Glomerular visceral epithelial cell (primary cell): ENCODE results near the gene WNK2.

ENCODE experiments used
- DNase-seq: peaks from one replicate; pipeline ENCODE4 v3.0.0-alpha.2; 2016; ENCODE audit errors: extremely low spot score

Gene WNK2

DNA sequence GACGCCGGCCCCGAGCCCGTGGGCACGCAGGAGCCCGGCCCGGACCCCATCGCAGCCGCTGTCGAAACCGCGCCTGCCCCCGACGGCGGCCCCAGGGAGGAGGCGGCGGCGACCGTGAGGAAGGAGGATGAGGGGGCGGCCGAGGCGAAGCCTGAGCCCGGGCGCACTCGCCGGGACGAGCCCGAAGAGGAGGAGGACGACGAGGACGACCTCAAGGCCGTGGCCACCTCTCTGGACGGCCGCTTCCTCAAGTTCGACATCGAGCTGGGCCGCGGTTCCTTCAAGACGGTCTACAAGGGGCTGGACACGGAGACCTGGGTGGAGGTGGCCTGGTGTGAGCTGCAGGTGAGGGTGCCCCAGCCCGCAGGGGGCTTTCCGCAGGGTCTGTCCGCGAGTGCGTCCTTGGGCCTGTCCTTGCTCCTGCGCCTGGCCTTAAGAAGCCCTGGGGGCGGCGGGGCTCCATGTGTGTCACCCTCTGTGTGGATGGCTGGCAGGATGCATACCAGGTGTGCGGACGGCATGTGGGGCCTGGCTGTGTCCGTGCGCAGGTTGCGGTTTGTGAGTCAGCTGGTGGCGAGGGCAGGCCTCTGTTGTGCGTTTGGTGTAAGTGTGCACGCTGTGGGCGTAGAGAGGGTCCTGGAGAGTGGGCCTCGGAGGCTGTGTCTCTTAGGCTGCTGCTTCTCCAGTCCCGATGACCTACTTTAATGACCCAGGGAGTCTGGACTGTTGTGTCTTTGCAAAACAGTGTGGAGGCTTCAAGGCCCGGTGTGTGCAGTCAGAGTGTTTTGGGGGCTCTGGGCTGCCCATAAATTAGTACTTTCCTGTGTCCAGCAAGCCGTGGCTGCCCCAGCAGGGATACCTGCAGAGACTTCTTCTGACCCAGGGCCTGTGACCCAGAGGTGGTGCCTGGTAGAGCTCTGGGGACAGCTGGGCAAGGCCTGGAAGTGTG, 1.6 kb downstream of the WNK2 start:
- no peak for DNase-seq

DNA sequence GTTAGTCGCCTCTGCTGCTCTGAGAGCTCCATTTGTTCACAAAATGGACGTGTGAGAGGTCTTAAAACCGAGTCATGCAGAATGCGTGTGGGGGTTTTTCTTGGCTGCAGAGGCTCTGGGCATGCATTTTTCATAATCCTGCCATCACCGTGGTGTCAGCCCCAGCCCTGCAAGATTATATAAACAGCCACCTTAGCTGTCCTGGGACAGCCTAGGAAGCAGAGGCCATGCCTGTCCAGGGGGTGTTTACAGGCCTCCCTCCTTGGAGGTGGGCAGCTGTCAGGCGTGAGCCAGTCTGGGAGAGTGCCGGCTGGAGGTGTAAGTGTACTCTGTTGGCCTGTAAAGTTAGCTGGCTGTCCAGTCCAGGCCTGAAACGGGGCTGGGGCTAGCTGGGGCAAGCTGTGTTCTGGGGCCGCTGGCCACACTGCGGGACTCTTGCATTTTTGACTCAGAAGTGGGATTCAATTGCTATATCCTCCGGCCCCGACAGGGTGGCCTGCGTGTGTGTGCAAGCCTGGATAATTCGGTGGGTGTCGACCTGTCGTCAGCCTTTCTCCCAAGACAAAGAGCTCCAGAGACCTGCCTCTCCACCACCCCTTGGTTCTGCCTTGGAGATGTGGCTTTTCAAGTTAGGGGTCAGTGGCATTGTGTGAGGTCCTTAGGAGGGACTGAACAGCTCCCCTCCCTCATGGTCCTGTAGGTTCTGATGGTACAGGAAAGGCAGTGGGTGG, 2.4 kb downstream of the WNK2 start:
- no peak for DNase-seq

DNA sequence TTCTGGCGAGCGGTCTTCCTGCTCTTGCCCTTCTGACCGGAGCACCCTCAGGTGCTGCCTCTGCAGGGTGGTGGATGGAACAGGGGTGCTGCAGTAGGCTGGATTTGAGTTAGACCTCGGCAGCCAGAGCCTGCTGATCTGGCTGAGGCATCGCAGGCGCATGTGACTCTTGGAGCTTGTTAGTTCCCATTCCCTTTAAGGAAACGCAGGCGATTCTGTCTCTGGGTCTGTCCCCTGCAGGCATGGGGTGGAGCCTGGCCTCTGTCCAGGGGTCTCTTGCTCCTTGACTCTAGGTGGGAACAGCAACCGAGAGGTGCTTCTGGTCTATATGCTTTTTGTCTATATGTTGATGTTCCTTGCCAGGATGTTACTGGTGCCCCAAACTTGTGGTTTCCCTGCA, 3.1 kb downstream of the WNK2 start:
- no peak for DNase-seq

DNA sequence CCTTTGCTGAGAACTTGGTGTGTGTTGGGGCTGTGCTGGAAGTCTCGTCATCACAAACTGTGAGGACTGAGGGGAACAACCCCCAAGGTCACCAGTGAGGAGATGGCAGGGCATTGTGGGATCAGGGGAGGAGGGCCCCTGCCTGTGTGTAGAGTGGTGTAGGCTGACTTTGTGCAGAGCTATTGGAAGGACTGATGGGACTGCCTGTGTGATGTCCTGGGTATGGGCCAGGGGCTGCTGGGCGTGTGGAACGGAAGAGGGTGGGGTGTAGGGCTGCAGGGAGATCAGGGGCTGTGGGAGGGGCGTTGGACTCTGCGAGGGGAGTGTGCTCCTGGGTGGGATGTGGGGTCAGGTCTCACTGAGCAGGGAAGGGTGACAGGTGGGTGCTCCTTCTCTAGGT, 3.6 kb downstream of the WNK2 start:
- no peak for DNase-seq

DNA sequence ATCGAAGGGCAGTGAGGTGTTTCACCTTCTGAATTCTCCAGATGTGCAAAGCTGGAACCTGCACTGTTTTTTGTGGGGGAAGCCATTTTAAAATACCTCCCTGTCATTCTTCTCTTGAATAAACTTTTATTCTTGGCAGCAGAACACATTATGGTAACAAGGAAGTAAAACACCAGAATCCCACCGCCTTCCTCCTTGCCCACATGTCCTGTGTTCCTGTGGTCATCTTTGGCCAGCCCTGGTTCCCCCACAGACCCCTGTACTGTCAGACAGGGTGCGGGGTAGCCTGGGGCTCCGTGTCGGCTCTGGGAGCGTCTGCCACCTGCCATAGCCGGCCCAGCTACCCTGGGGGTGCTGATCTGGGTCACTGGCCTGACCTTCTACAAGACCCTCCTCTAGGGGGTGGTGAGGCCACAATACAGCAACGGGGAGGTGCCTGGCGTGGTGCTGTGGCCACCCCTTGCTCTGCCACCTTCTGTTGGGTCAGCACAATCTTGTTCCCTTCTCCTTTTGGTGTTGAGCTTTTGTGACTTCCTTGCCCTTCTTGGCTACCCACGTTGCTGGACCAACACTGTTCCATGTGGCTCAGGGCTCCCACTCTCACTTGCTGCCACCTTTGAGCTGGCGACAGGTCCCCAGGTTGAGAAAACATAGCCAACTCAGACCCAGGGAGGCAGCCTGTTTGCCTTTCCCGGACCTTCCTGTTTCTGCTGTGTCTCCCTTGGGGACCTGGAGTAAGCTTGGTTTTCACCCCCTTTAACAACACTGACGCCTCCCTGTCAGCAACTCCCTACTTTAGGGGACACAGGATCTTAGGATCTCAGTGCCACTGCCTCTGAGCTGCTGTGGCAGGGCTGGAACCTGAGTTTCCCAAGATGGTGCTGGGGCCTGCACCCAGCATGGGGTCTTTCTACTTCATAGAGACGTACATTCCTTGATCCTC, 4.8 kb downstream of the WNK2 start:
- no peak for DNase-seq

DNA sequence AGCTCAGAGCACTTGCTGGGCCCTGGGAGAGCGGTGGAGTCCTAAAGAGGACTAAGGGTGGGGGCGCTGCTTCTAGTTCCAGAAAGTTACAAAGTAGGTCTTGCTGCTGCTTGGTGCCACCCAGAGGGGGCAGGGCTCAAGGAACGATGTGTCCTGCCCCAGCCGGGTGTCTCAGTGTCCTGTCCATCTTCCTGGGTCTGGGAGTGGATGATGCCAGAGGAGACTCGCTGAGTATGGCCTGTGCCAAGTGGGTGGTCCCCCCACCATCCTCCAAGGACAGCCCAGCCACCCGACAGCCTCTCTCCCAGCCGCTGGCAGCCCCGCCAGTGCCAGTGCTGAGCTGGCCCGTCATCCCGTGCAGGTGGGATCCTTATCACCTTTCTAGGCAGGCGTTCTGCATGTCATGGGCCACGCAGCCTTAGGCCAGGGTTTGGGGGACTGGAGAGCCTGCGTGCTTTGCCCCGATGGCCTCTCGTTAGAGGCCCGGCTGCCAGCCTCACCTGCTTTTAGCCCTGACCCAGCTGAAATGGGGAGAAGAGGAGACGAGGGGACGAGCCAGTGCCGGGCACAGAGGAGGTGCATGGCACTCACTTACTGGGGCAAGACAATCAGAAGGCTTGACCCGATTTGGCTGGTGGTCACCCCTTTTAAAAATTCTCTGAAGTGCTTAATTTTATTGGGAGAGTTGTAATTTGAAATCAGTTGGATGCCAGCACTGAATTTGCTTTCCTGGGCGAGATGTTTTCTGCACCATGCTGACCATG, 5.6 kb downstream of the WNK2 start:
- DNase-seq, result no peak

DNA sequence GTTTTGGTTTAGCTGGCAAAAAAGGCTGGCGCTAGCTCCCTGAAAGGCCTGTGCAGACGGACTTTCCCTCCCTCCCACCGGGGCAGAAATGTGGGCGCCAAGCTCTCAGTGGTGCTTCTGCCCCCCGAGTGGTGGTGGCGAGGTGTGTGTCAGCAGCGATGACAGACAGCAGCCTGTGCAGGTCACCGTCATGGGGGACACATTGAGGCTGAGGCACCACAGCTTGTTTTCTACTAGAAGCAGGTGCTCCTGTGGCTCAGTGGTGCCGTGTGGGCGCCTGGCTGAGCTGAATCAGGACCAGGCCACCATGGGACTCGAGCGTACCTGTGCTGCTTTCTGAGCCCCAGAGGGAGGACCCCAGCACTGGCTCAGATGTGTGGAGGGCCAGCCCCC, 6.2 kb downstream of the WNK2 start:
- no peak for DNase-seq

DNA sequence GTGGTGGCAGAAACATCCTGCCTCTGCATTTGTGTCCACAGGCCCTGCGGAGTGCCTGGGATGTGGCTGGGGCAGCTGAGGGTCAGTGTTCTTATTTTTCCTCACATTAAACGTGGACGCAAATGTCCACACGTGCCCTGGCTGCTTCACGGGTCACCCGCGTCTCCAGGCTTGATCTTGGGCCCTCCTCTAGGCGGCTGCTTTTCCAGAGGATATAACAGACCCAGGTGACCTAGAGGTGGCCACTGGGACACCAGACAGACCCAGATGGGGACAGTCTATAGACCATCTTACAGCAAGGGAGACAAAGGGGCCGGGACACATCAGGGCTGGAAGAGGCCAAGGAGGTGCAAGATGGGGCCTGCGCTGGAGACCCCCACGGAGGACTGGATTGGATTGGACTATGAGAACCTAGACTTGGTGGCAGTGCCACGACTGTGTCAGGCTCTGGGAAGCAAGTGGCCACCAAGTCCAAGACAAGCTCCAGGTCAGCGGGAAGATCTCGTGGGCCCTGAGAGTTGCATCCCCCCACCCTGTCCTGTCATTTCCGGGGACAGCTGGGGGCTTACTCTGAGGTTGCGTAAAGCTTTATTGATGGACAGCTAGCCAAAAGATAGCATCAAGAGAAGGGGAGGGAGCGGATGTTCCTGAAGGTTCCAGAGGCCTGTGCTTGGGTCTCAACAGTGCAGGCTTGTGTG, 6.9 kb downstream of the WNK2 start:
- DNase-seq, result no peak

DNA sequence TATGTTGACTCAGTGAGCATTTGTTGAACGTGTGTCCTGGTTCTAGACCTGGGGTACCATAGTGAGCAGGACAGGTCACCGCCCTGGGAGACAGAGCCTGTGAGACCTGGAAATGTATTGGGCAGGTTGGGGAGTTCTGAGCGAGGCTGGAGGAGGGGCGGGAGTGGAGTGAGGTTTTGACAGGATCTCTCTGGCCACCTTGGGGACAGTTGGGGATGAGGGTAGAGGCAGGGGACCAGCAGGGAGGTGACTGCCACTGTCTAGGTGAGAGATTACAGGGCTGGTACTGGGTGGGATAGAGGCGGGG, 7.4 kb downstream of the WNK2 start:
- no peak for DNase-seq

DNA sequence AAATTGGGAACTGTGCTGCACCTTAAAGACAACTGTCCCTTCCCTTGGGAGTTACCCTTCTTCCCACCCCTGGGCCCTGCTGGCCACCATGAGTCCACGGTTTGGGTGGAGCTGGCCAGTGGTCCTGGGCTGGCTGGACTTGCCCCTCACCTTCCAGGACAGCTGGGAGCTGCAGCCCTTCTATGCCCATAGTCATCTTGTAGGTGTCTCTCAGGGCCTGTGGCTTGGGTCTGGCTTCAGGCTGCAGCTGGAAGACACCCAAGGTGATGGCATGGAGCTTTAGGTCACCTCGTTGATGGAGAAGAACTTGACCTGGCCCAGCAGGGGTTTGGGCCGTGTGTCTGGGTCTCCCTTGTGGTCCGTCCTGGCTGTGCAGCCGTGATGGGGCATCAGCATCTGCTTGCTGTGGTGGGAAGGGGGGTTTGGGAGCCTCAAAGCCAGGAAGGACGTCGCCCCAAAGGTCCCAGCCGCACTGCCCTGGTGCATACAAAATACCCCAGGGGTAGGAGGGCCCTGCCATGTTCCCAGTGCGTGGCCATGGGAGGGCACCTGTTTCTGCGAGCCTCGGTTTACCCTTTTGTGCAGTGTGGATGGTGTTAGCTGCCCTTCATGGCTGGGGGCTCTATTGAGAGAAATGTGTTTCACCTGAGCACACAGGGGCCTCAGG, 8.9 kb downstream of the WNK2 start:
- DNase-seq, result no peak

DNA sequence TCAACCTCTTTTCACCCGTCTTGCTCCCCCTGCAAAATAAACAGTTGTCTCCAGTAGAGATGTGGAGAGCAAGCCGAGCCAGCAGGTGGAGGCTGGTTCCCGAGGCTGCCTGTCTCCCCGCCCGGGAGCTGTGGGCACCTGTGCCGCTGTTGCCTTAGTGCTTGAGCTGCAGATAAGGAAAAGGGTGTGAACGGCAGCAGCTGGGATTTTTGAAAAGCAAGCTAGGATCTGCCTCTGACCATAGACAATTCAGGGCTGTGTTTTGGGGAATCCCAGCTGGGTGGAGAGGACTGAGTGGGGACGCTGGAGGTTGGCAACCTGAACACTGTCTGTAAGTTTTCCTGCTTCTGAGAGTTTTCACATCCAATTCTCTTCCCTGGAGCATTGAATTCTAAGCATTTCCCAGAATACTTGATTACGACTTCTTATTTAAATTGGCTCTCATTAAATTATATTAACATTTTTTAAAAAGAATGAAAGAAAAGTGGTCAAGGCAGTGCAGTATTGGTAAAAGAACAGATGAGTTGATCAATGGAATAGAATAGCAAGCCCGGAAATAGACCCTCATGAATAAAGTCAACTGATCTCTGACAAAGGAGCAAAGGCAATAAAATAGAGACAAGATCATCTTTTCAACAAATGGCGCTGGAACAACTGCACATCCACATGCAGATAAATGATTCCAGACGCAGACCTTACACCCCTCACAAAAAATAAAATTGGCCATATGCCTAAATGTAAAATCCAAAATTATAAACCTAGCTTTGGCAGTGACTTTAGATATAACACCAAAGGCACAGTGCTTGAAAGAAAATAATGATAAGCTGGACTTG, 9.7 kb downstream of the WNK2 start:
- no peak for DNase-seq

DNA sequence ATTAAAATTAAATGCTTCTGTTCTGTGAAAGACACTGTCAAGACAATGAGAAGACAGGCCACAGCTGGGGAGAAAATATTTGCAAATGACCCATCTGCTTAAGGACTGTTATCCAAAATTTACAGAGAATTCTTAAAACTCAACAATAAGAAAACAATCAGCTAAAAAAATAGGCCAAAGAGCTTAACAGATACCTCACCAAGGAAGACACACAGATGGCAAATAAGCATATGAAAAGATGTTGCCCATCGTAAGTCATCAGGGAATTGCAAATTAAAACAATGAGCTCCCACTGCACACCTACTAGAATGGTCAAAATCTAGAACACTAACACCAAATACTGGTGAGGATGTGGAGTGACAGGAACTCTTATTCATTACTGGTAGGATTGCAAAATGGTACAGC, 10.3 kb downstream of the WNK2 start:
- no peak for DNase-seq

DNA sequence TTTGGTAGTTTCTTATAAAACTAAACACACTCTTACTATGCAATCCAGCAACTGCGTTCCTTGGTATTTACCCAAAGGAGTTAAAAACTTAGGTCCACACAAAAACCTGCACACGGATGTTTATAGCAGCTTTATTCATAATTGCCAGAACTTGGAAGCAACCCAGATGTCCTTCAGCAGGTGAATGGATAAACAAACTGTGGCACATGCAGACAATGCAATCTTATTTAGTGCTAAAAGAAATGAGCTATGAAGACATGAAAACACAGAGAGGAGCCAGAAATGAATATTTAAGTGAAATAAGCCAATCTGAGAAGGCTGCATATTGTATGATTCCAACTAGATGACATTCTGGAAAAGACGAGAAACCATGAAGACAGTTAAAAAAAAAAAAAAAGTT, 10.7 kb downstream of the WNK2 start:
- no peak for DNase-seq

DNA sequence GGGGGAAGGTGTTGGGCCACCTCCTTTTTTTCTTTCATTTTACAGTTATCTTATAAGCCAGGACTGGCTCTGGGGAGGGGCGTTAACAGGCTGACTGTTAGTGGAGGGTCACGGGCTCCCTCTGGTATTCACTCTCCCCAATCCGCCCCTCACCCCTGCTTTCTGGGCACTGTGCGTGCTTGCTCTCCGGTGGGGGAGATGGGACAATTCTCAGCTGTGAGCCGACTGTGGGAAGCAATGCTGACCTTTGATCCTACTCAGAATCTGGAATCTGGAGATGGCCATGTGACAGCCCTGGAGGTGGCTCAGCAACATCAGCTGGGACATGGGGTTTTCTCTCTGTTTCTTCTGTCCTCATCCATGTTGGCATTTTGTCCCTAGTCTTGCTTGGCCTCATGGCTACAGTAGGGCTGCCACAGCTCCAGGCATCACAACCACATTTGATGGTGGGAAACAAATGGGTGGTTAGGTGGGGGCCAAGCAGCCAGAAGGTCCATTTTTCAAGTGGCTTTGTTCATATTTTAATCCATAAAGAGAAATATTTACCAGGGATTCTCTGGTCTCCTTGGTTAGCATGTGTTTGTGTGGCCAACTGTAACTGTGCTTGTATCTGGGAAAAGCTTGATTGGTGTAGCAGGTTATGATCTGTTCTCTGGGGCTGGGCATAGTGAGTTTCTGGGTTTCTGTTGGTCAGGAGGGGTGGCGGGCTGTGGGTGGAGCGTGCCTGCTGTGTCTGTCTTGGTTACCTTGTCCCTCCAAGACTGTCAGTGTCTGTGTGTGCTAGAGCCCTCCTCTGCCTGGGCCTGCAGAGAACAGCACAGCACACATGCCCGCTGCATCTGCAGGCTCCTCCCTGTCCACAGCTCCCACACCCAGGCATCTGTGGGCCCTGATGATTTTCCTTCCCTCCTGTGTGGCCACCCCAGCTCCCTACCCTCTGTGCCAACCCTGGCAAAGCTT, 12.4 kb downstream of the WNK2 start:
- DNase-seq, result no peak

DNA sequence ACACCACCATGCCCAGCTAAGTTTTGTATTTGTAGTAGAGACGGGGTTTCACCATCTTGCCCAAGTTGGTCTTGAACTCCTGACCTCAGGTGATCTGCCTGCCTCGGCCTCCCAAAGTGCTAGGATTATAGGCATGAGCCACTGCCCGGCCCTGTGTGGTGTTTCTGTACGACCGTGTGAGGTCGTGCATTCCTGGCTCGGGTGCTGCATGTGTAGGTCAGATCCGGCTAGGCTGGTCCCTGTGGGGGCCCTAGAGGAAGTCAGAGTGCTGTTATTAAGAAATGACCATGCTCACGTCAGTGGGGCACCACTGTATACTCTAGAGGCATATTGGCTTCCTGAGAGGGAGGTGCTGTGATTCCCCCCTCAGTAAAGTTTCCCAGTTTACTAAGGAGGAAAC, 13.7 kb downstream of the WNK2 start:
- DNase-seq, result no peak

DNA sequence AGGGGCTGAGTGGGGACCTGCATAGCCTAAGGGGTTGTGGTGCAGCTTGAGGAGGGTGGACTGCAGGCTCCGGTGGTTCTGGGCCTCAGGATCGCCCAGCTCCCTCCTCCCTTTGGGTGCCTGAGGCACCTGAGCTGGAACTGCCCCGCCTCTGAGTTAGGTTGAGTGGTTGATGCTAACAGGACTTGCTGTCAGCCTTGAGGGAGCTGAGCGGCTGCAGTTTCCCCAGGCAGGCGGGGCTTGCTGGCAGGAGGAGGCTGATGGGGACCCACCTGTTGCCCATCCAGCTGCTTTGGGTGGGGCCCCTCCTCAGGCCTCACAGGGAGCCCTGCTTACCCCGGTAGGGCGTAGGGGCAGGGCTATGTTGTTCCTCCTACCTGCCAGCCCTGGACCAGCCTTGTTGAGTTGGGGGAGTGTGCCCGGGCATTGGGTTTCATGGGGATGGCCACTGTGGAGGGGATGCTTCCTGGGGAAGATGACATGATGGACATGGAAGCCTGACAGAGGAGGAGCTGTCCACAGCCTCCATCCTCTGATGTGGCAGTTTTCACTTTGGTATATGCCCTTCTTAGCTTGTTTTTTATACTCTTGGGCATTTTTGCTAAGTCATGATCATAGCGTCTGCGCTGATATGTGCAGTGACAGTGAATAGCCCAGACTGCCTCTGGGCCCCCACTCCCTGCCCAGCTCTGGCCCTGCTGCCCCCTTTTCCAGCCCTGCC, 14.3 kb downstream of the WNK2 start:
- DNase-seq, result no peak

DNA sequence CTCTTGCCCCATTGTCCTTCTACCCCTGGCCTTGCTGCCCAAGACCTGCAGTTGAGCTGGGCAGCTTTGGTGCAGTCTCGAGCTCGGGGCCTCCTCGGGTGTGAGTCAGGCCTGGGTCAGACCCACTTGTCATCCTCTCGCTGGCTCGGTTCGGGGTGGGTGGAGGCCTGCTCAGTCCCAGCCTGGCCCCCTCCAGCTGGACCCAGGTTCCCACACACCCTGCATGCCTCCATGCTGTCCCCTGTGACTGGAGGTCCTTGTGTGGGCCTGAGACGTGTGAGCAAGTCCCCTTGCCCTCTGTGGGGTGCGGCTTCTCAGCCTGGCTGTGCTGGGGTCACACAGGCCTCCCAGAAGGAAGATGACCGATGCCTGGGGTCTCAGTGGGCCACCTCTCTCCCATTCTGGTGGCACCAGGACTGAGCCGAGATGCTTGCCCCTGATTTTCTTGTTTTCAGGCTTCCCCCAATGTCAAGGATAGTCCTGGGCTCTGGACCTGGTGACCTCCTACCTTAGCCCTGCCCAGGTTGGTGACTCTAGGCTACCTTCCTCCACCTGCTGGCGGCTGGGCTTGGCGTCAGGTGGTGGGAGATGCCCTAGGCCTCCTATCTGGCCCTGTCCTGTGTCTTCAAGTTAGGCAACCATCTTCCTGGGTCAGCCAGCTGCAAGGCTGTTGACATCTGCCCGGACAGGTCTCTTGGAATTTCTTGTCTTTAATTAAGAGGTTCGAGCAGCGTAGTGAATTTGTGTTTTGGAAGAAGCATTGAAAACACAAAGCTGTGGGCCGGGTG, 15.1 kb downstream of the WNK2 start:
- no peak for DNase-seq
